ENCODE results near the gene FLII. TPM values are rescaled to one million over a fixed set of nuclear protein-coding genes. Genes with fewer than 3 reads are reported as not detected.

FLII gene
- total and polyA plus RNA-seq, 2 of the 8 experiments (the other 6 are each of a cell fraction or from before 2014, with no cell fraction given), result 300 to 549 TPM

DNA sequence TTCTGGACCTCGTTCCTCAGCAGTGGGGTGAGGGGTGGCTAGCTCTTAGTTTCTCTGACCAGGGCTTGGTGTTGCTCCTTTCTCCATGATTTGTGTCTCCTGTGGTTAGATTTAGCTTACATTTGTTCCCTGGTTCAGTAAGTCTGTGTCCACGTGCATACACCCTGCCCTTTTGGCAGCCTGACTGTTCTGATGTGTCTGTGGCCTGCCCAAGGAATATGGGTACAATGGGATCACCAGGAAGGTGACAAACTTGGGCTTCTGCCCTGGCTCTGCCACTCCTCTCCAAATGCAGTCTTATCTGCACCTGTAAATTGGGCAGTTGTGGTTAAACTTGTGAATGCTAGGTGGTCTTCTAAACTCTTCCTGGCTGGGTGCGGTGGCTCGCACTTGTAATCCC lies 57.4 kb downstream of the FLII start (continued):
- no peak for TF ChIP-seq JUND (IDR thresholded peaks at IDR 0.05; ENCODE audit: low read length)
- no peak for TF ChIP-seq RNF2 (IDR thresholded peaks at IDR 0.05; ENCODE audit: borderline replicate concordance, low read depth, low read length, missing control alignments, poor library complexity, severe bottlenecking)
- TF ChIP-seq TEAD4 (IDR thresholded peaks at IDR 0.05; ENCODE audit: low read depth, low read length), result no peak
- no peak for TF ChIP-seq SIRT6 (IDR thresholded peaks at IDR 0.05; ENCODE audit: low read length)
- no peak for TF ChIP-seq EZH2 (IDR thresholded peaks at IDR 0.05; ENCODE audit: low read depth, low read length, severe bottlenecking)
